ENCODE data around the gene VAV1.

Gene VAV1

GRCh38 chr19:6779206-6779605 lies 6.7 kb downstream of the VAV1 start:
- TF ChIP-seq CTCF (IDR thresholded peaks at IDR 0.05; ENCODE audit: insufficient read depth, low read depth, low read length, missing control alignments), result no peak
- no peak overlapping the region for H3K4me3 ChIP-seq (ENCODE audit: low read depth, low read length)
- no peak for DNase-seq (ENCODE audit: low read depth)

- no peak for DNase-seq (ENCODE audit: low read depth)
- no peak overlapping the region for H3K4me3 ChIP-seq (ENCODE audit: low read depth, low read length)
- TF ChIP-seq CTCF (IDR thresholded peaks at IDR 0.05; ENCODE audit: insufficient read depth, low read depth, low read length, missing control alignments), result no peak
Measured at GRCh38 chr19:6787393-6787792, 14.9 kb downstream of the VAV1 start.

- no peak overlapping the region for H3K4me3 ChIP-seq (ENCODE audit: low read depth, low read length)
- DNase-seq (ENCODE audit: low read depth), result no peak
- no peak for TF ChIP-seq CTCF (IDR thresholded peaks at IDR 0.05; ENCODE audit: insufficient read depth, low read depth, low read length, missing control alignments)
Measured at GRCh38 chr19:6788896-6789295, 16.4 kb downstream of the VAV1 start.

- no peak for DNase-seq (ENCODE audit: low read depth)
- TF ChIP-seq CTCF (IDR thresholded peaks at IDR 0.05; ENCODE audit: insufficient read depth, low read depth, low read length, missing control alignments), result no peak
Measured at GRCh38 chr19:6790194-6791128, 18.0 kb downstream of the VAV1 start.

GRCh38 chr19:6791237-6791636 lies 18.7 kb downstream of the VAV1 start:
- no peak overlapping the region for H3K4me3 ChIP-seq (ENCODE audit: low read depth, low read length)
- TF ChIP-seq CTCF (IDR thresholded peaks at IDR 0.05; ENCODE audit: insufficient read depth, low read depth, low read length, missing control alignments), result no peak
- DNase-seq (ENCODE audit: low read depth), result no peak

More at GRCh38 chr19:6790194-6791128, 18.0 kb downstream of the VAV1 start:
- H3K4me3 ChIP-seq (ENCODE audit: low read depth, low read length), result no peak overlapping the region

GRCh38 chr19:6793411-6793810 lies 20.9 kb downstream of the VAV1 start:
- H3K4me3 ChIP-seq (ENCODE audit: low read depth, low read length), result no peak overlapping the region
- TF ChIP-seq CTCF (IDR thresholded peaks at IDR 0.05; ENCODE audit: insufficient read depth, low read depth, low read length, missing control alignments), result no peak
- no peak for DNase-seq (ENCODE audit: low read depth)
